MCF 10A (cell line): Measurements from ENCODE around the gene BCORL1. TPM values are rescaled to one million over a fixed set of nuclear protein-coding genes. Genes with fewer than 3 reads are reported as not detected.
A peak's percentile ranks its signal among the peaks of the same experiment; 100 is the strongest.

Source experiments
- BruUV-seq: library from RNA; stranded (reverse); fragments of 400-500 nt; replicated peaks from 2 replicates; lab custom pipeline; 2021; lab: Mats Ljungman, UMichigan
- CTCF ChIA-PET: fragments of 300-600 bp; sonication (Branson Sonifier 250); formaldehyde crosslinking; extraction: SDS; loops from one replicate; lab custom pipeline; 2021; ENCODE audit warnings: antibody characterized with exemption, inconsistent platforms; lab: Yijun Ruan, JAX
- POLR2A ChIA-PET: fragments of 300-600, 350-650 bp; sonication (Branson Sonifier 250); formaldehyde crosslinking; extraction: SDS; loops from one replicate; lab custom pipeline; 2020; ENCODE audit warnings: antibody characterized with exemption, inconsistent platforms; lab: Yijun Ruan, JAX
- DNase-seq: peaks from one replicate; pipeline ENCODE4 v3.0.0-alpha.2; 2018; ENCODE audit not compliant: unreplicated experiment
- H3K27ac Mint-ChIP-seq: one replicate; pipeline ENCODE4 v1.8.0; 2022; ENCODE audit warnings: mild to moderate bottlenecking, low read depth, mixed read lengths; ENCODE audit not compliant: unreplicated experiment
- H3K27me3 Mint-ChIP-seq: one replicate; pipeline ENCODE4 v1.8.0; 2022; ENCODE audit warnings: mixed read lengths; ENCODE audit not compliant: insufficient read depth, unreplicated experiment
- H3K36me3 Mint-ChIP-seq: one replicate; pipeline ENCODE4 v1.8.0; 2022; ENCODE audit warnings: mild to moderate bottlenecking, moderate library complexity, mixed read lengths; ENCODE audit not compliant: insufficient read depth, unreplicated experiment
- H3K4me1 Mint-ChIP-seq: one replicate; pipeline ENCODE4 v1.8.0; 2022; ENCODE audit warnings: mixed read lengths; ENCODE audit not compliant: insufficient read depth, unreplicated experiment
- H3K4me3 Mint-ChIP-seq: one replicate; pipeline ENCODE4 v1.8.0; 2022; ENCODE audit warnings: mild to moderate bottlenecking, moderate library complexity, mixed read lengths; ENCODE audit not compliant: unreplicated experiment
- H3K9me3 Mint-ChIP-seq: one replicate; pipeline ENCODE4 v1.8.0; 2022; ENCODE audit warnings: mixed read lengths; ENCODE audit not compliant: unreplicated experiment
- intact Hi-C: fragments of 100-400 bp; cut with micrococcal nuclease; formaldehyde crosslinking; loops from 2 replicates; pipeline ENCODE4 v1.14.1; 2022
- total RNA-seq: library from RNA; stranded (reverse); gene quantifications from 2 replicates; pipeline ENCODE4 v1.2.3, GENCODE V29; 2022
- TF ChIP-seq, protein P1 (sequence below): fragments of 200-600 bp; IDR thresholded peaks from one replicate; pipeline ENCODE4 v1.8.0; 2022; ENCODE audit warnings: antibody characterized with exemption, mild to moderate bottlenecking; ENCODE audit not compliant: unreplicated experiment

The BCORL1 gene
- total RNA-seq, 1 experiment from 2014 or later: 2.9 TPM

DNA sequence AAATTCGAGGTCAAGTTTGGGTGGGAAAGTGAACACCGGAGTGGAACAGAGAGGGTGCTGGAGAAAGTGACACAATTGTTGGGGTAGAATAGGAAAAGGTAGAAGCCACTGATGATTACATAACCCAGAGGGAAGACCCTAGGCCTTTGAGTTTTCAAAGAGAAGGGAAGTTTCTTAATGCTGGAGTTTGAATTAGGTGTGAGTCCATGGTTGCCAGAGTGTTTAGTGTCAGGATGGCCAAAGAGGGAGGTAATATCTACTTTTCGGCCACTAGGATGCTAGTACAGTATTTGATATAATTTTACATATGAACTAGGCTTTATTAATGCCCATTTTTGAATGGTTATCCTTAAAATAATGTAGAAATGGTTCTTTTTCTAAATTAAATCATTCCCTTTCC is 5.4 kb downstream of the BCORL1 start:
- DNase-seq: no peak
- peaks cover 32% of the 10 kb centered on the region for H3K27me3 Mint-ChIP-seq
- peaks cover 10% of the 10 kb centered on the region for H3K4me1 Mint-ChIP-seq
- TF ChIP-seq, protein P1, sequence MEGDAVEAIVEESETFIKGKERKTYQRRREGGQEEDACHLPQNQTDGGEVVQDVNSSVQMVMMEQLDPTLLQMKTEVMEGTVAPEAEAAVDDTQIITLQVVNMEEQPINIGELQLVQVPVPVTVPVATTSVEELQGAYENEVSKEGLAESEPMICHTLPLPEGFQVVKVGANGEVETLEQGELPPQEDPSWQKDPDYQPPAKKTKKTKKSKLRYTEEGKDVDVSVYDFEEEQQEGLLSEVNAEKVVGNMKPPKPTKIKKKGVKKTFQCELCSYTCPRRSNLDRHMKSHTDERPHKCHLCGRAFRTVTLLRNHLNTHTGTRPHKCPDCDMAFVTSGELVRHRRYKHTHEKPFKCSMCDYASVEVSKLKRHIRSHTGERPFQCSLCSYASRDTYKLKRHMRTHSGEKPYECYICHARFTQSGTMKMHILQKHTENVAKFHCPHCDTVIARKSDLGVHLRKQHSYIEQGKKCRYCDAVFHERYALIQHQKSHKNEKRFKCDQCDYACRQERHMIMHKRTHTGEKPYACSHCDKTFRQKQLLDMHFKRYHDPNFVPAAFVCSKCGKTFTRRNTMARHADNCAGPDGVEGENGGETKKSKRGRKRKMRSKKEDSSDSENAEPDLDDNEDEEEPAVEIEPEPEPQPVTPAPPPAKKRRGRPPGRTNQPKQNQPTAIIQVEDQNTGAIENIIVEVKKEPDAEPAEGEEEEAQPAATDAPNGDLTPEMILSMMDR: no peak
- intact Hi-C loops: no loop called here
- H3K9me3 Mint-ChIP-seq: no peaks in the 10 kb centered on the region
- no peak overlapping the region for H3K27ac Mint-ChIP-seq
- POLR2A ChIA-PET: no interaction called here
- CTCF ChIA-PET: interaction anchor here (0.6 to 1.9 kb wide), 5 partner anchors 11 to 1382 kb away, joined by 3 to 7 read pairs (median 3); no protein-coding TSS in a partner anchor
- no TSS peak for BruUV-seq
- peaks cover 6% of the 10 kb centered on the region for H3K36me3 Mint-ChIP-seq
- no peak overlapping the region for H3K4me3 Mint-ChIP-seq

DNA sequence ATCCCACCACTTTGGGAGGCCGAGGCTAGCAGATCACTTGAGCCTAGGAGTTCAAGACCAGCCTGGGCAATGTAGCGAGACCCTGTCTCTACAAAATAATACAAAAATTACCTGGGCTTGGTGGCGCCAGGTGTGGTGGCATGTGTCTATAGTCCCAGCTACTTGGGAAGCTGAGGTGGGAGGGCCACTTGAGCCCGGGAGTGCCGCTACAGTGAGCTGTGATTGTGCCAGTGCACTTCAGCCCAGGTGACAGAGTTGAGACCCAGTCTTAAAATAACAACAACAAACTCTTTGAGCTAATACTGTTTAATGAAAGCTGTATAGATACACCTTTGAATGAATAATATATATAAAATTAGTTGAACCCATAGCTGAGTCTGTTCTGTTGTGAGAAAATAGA is 9.7 kb downstream of the BCORL1 start:
- ChIA-PET POLR2A (interaction anchor here (0.9 kb wide), 1 partner anchor 36 kb away, joined by 3 read pairs; no protein-coding TSS in a partner anchor), CTCF (interaction anchor here (0.5 to 0.9 kb wide), 3 partner anchors 37 to 167 kb away, joined by 3 to 4 read pairs (median 3); no protein-coding TSS in a partner anchor)
- no peak overlapping the region for H3K27ac Mint-ChIP-seq
- no peak for DNase-seq
- TF ChIP-seq, protein P1: no peak
- H3K4me1 Mint-ChIP-seq: no peaks in the 10 kb centered on the region
- no peaks in the 10 kb centered on the region for H3K9me3 Mint-ChIP-seq
- intact Hi-C loops: no loop called here
- no peaks in the 10 kb centered on the region for H3K36me3 Mint-ChIP-seq
- BruUV-seq: no TSS peak
- peaks cover 11% of the 10 kb centered on the region for H3K27me3 Mint-ChIP-seq
- H3K4me3 Mint-ChIP-seq: no peak overlapping the region

DNA sequence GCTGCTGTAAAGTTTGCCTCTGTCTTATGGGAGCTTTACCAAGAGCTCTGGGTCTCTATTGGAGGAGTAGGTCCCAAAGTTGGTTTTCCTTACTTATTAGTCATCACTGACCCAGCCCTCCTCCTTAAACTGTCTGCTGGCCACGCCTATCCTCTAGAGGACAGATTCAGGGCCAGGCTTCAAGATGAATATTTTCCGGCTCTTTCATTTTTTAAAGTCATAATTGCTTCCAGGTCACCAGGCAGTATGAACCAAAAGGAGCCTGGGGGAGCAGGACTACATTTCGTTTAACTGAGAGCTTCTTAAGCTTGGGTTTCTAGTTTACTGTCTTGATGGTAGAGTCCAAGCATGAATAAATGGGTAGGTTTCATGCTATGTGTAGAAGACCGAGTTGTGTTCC is 13.7 kb downstream of the BCORL1 start:
- H3K36me3 Mint-ChIP-seq: no peaks in the 10 kb centered on the region
- TF ChIP-seq, protein P1: no peak
- BruUV-seq: no TSS peak
- no peak overlapping the region for H3K4me3 Mint-ChIP-seq
- ChIA-PET POLR2A (no interaction called here), CTCF (interaction anchor here (1.0 to 2.5 kb wide), 2 partner anchors 32 to 70 kb away, joined by 3 to 12 read pairs; no protein-coding TSS in a partner anchor)
- H3K9me3 Mint-ChIP-seq: no peaks in the 10 kb centered on the region
- peaks cover 9% of the 10 kb centered on the region for H3K27me3 Mint-ChIP-seq
- intact Hi-C loops: no loop called here
- DNase-seq: peak; percentile 59
- no peaks in the 10 kb centered on the region for H3K4me1 Mint-ChIP-seq
- H3K27ac Mint-ChIP-seq: peak overlapping the region; percentile 46

DNA sequence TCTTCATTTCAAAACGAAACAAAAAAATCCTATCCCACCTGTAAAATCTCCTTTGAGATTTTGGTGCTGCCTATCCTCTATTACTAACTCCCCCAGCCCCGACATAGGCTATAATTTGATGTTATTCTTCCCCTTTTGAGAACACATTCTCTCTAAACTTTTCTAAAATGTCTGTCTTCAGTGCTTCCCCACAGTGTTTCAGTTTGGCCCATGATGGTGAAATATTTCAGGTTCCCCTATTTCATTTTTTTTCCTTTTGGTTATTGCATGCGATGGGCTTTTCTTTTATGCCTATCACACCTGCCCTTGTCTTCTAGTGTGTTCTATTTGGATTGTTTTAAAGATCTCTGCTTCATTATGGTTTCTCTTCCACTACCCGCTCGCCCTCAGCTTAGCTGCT is 14.7 kb downstream of the BCORL1 start:
- ChIA-PET CTCF (interaction anchor here (2.5 kb wide), 1 partner anchor 31 kb away, joined by 12 read pairs; no protein-coding TSS in a partner anchor), POLR2A (no interaction called here)
- H3K4me3 Mint-ChIP-seq: no peak overlapping the region
- no peak for DNase-seq
- peaks cover 18% of the 10 kb centered on the region for H3K27me3 Mint-ChIP-seq
- no TSS peak for BruUV-seq
- intact Hi-C loops: no loop called here
- no peak overlapping the region for H3K27ac Mint-ChIP-seq
- no peaks in the 10 kb centered on the region for H3K9me3 Mint-ChIP-seq
- TF ChIP-seq, protein P1: no peak
- no peaks in the 10 kb centered on the region for H3K4me1 Mint-ChIP-seq
- H3K36me3 Mint-ChIP-seq: no peaks in the 10 kb centered on the region
